ENCODE data around the gene KRTAP23-1. TPM values are rescaled to one million over a fixed set of nuclear protein-coding genes. Genes with fewer than 3 reads are reported as not detected.

KRTAP23-1 gene
- total and polyA plus RNA-seq, 10 donors: not detected

DNA sequence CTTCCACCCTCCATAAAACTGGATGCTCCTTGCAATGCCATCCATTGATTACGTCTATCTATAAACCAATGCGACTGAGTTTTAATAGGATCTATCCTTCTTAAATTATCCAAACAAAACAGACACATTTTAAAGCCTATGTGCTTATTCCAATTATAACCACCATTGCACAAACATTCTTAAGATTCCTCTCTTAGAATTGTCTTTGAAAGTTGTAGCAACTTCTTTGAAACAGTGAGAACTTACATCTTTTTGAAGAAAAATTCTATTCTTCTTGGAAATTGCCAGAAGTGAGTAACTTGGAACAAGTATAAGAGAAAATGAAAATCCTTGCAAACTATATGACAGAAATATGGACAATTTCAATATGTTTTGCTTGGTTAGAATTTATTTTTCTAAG lies 28.2 kb downstream of the KRTAP23-1 start, which contains the start of gene KRTAP26-1:
KRTAP26-1 (minus strand) TSS at position 101 of the 400 bp plus-strand sequence. CDS start 280 bp downstream, outside the sequence.
- Histone ChIP-seq H3K36me3 (no peaks in the 10 kb centered on the region), H3K9me3 (peaks cover 0 to 5% (median 0%) of the 10 kb centered on the region in 8 donors), H3K4me3 (no peak within 1 kb of the TSS), H3K27ac (no peak within 1 kb of the TSS), H3K4me1 (no peaks in the 10 kb centered on the region), H3K27me3 (replicated peaks in 1 of 7) (no peaks in the 10 kb centered on the region)
- WGBS, 5 donors: 85 to 94% (median 92%) methylated on average over 2 of the region's 2 CpGs
- intact Hi-C loops (cut with DNase I; ENCODE audit: low total_unique reads): no loop called here
- TF ChIP-seq POLR2A (IDR thresholded peaks at IDR 0.05) (no peak), POLR2AphosphoS5 (IDR thresholded peaks at IDR 0.05) (no peak), CTCF (IDR thresholded peaks at IDR 0.05 in 8 of 11, conservative IDR thresholded peaks at IDR 0.05 in 3 of 11) (no peak)
- DNase-seq: no peak

DNA sequence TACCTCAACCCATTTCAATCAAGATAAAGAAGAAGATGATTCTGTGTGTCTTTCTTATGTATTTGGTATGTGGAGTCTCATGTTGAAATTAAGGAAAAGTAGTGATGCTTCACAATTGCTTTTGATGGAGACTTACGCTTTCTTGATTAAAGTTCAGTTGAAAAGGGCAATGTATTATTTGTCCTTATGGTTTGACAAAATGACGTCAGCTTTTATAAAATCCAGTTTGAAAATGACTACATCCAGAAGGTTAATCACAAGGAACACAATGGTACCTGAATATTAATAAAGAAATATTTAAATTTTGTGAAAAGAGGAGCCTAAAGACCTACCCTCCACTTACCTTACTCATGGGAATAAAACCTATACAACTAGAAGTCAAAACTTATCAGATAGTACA lies 32.7 kb downstream of the KRTAP23-1 start:
- intact Hi-C loops (cut with DNase I; ENCODE audit: low total_unique reads): no loop called here
- no peak for DNase-seq
- Histone ChIP-seq H3K27ac (no peak overlapping the region), H3K9me3 (peaks cover 0 to 5% (median 0%) of the 10 kb centered on the region in 8 donors), H3K27me3 (replicated peaks in 1 of 7) (no peaks in the 10 kb centered on the region), H3K4me3 (no peak overlapping the region), H3K4me1 (no peaks in the 10 kb centered on the region), H3K36me3 (no peaks in the 10 kb centered on the region)
- WGBS, 5 donors: 81 to 98% (median 89%) methylated on average over 2 of the region's 2 CpGs
- TF ChIP-seq POLR2AphosphoS5 (IDR thresholded peaks at IDR 0.05): no peak
- no peak for TF ChIP-seq CTCF (IDR thresholded peaks at IDR 0.05 in 8 of 11, conservative IDR thresholded peaks at IDR 0.05 in 3 of 11)
- no peak for TF ChIP-seq POLR2A (IDR thresholded peaks at IDR 0.05)

DNA sequence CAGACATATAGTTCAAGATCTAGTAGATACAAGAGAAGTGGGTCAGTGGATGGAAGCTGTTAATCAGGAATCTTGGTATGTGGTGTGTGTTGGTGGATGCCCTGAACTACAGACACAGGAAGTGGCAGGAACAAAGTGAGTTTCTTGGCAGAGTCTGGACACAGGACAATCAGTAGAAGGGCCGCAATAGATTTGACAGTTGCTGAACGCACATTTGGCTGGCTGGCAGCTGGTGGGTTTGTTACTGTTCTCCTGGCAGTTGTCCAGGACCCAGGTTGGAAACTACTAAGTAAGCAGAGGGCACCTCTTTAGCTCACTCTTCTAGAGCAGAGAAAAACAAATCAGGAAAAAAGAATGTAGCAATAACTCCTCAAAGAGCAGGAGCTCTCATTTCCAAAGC lies 41.5 kb downstream of the KRTAP23-1 start:
- 68 to 92% (median 74%) methylated on average over 2 of the region's 2 CpGs for WGBS, 5 donors
- DNase-seq: no peak
- Histone ChIP-seq H3K4me3 (no peak overlapping the region), H3K36me3 (no peaks in the 10 kb centered on the region), H3K27ac (no peak overlapping the region), H3K4me1 (no peaks in the 10 kb centered on the region), H3K9me3 (peaks cover 0 to 3% (median 0%) of the 10 kb centered on the region in 8 donors), H3K27me3 (replicated peaks in 1 of 7) (no peaks in the 10 kb centered on the region)
- intact Hi-C loops (cut with DNase I; ENCODE audit: low total_unique reads): no loop called here
- no peak for TF ChIP-seq CTCF (IDR thresholded peaks at IDR 0.05 in 8 of 11, conservative IDR thresholded peaks at IDR 0.05 in 3 of 11)
- no peak for TF ChIP-seq POLR2A (IDR thresholded peaks at IDR 0.05)

- intact Hi-C loops (cut with DNase I; ENCODE audit: low total_unique reads): no loop called here
- Histone ChIP-seq H3K4me1 (no peaks in the 10 kb centered on the region), H3K9me3 (peaks cover 0 to 18% (median 13%) of the 10 kb centered on the region in 8 donors), H3K36me3 (no peaks in the 10 kb centered on the region), H3K27ac (no peak overlapping the region), H3K4me3 (no peak overlapping the region), H3K27me3 (replicated peaks in 1 of 7) (no peaks in the 10 kb centered on the region)
- no peak for TF ChIP-seq CTCF (IDR thresholded peaks at IDR 0.05 in 8 of 11, conservative IDR thresholded peaks at IDR 0.05 in 3 of 11)
- no peak for TF ChIP-seq POLR2AphosphoS5 (IDR thresholded peaks at IDR 0.05)
- TF ChIP-seq POLR2A (IDR thresholded peaks at IDR 0.05): no peak
- no peak for DNase-seq
- 23 to 56% (median 36%) methylated on average over 1 of the region's 1 CpG for WGBS, 5 donors
Measured at GRCh38 chr21:30305136-30305535, 43.3 kb downstream of the KRTAP23-1 start.

Small RNA genes within 50 kb of the gene (microRNA-seq; reads per million reads assigned to microRNA genes)
- 0 reads per million in 3 donors for gene MIR4327

Small RNA genes within 50 kb of the gene (small RNA-seq; reads per million reads assigned to genes)
- gene KRTAP23-1: 0 reads per million in 4 donors
- gene MIR4327: 0 reads per million in 4 donors

Other genes with a start within 250 kb of the KRTAP23-1 start
- gene CLDN17, start 181.8 kb downstream of the KRTAP23-1 start, total RNA-seq: not detected
- not detected for gene CLDN17, start 181.8 kb downstream of the KRTAP23-1 start, polyA plus RNA-seq
- gene CLDN8, start 132.5 kb downstream of the KRTAP23-1 start, total RNA-seq: not detected
- gene CLDN8, start 132.5 kb downstream of the KRTAP23-1 start, polyA plus RNA-seq: not detected
- gene KRTAP24-1, start 65.7 kb downstream of the KRTAP23-1 start, total RNA-seq: not detected
- not detected for gene KRTAP24-1, start 65.7 kb downstream of the KRTAP23-1 start, polyA plus RNA-seq
- gene KRTAP25-1, start 59.1 kb downstream of the KRTAP23-1 start, total RNA-seq: not detected
- gene KRTAP25-1, start 59.1 kb downstream of the KRTAP23-1 start, polyA plus RNA-seq: not detected
- gene KRTAP26-1, start 28.3 kb downstream of the KRTAP23-1 start, total RNA-seq: not detected
- gene KRTAP26-1, start 28.3 kb downstream of the KRTAP23-1 start, polyA plus RNA-seq: not detected
- not detected for gene KRTAP27-1, start 10.9 kb downstream of the KRTAP23-1 start, total RNA-seq
- gene KRTAP27-1, start 10.9 kb downstream of the KRTAP23-1 start, polyA plus RNA-seq: not detected
- gene KRTAP13-2, start 23.7 kb upstream of the KRTAP23-1 start, total RNA-seq: not detected
- gene KRTAP13-2, start 23.7 kb upstream of the KRTAP23-1 start, polyA plus RNA-seq: not detected
- gene KRTAP13-1, start 47.4 kb upstream of the KRTAP23-1 start, total RNA-seq: not detected
- not detected for gene KRTAP13-1, start 47.4 kb upstream of the KRTAP23-1 start, polyA plus RNA-seq
- not detected for gene KRTAP13-3, start 77.3 kb upstream of the KRTAP23-1 start, total RNA-seq
- not detected for gene KRTAP13-3, start 77.3 kb upstream of the KRTAP23-1 start, polyA plus RNA-seq
- gene KRTAP13-4, start 81.6 kb upstream of the KRTAP23-1 start, total RNA-seq: not detected
- not detected for gene KRTAP13-4, start 81.6 kb upstream of the KRTAP23-1 start, polyA plus RNA-seq
- gene KRTAP15-1, start 91.7 kb upstream of the KRTAP23-1 start, total RNA-seq: not detected
- not detected for gene KRTAP15-1, start 91.7 kb upstream of the KRTAP23-1 start, polyA plus RNA-seq
- gene KRTAP19-1, start 131.8 kb upstream of the KRTAP23-1 start, total RNA-seq: not detected
- not detected for gene KRTAP19-1, start 131.8 kb upstream of the KRTAP23-1 start, polyA plus RNA-seq
- gene KRTAP19-2, start 138.8 kb upstream of the KRTAP23-1 start, total RNA-seq: not detected
- not detected for gene KRTAP19-2, start 138.8 kb upstream of the KRTAP23-1 start, polyA plus RNA-seq
- gene KRTAP19-3, start 143.4 kb upstream of the KRTAP23-1 start, total RNA-seq: not detected
- not detected for gene KRTAP19-3, start 143.4 kb upstream of the KRTAP23-1 start, polyA plus RNA-seq
- gene KRTAP19-4, start 148.6 kb upstream of the KRTAP23-1 start, total RNA-seq: not detected
- gene KRTAP19-4, start 148.6 kb upstream of the KRTAP23-1 start, polyA plus RNA-seq: not detected
- not detected for gene KRTAP19-5, start 153.5 kb upstream of the KRTAP23-1 start, total RNA-seq
- gene KRTAP19-5, start 153.5 kb upstream of the KRTAP23-1 start, polyA plus RNA-seq: not detected
- not detected for gene KRTAP19-6, start 193.3 kb upstream of the KRTAP23-1 start, total RNA-seq
- not detected for gene KRTAP19-6, start 193.3 kb upstream of the KRTAP23-1 start, polyA plus RNA-seq
- gene KRTAP19-7, start 212.7 kb upstream of the KRTAP23-1 start, total RNA-seq: not detected
- gene KRTAP19-7, start 212.7 kb upstream of the KRTAP23-1 start, polyA plus RNA-seq: not detected
- gene KRTAP22-2, start 241.8 kb upstream of the KRTAP23-1 start, total RNA-seq: not detected
- not detected for gene KRTAP22-2, start 241.8 kb upstream of the KRTAP23-1 start, polyA plus RNA-seq
- gene KRTAP6-3, start 243.8 kb upstream of the KRTAP23-1 start, total RNA-seq: not detected
- gene KRTAP6-3, start 243.8 kb upstream of the KRTAP23-1 start, polyA plus RNA-seq: not detected